Measurements from ENCODE around the gene KBTBD8. TPM values are rescaled to one million over a fixed set of nuclear protein-coding genes. Genes with fewer than 3 reads are reported as not detected.

The KBTBD8 gene
- total RNA-seq, 1 donor = 9.8 TPM

- no peak for DNase-seq (ENCODE audit: low read depth)
- H3K4me3 ChIP-seq (ENCODE audit: low read depth, low read length) = no peak overlapping the region
- no peak for TF ChIP-seq CTCF (IDR thresholded peaks at IDR 0.05; ENCODE audit: insufficient read depth, low read length)
Observed at GRCh38 chr3:67015702-67016484, 17.8 kb downstream of the KBTBD8 start.

GRCh38 chr3:67016522-67017080 is 18.5 kb downstream of the KBTBD8 start:
- H3K4me3 ChIP-seq (ENCODE audit: low read depth, low read length) = no peak overlapping the region
- DNase-seq (ENCODE audit: low read depth) = no peak
- no peak for TF ChIP-seq CTCF (IDR thresholded peaks at IDR 0.05; ENCODE audit: insufficient read depth, low read length)

- no peak overlapping the region for H3K4me3 ChIP-seq (ENCODE audit: low read depth, low read length)
- peak; percentile 81 for DNase-seq (ENCODE audit: low read depth)
- no peak for TF ChIP-seq CTCF (IDR thresholded peaks at IDR 0.05; ENCODE audit: insufficient read depth, low read length)
Observed at GRCh38 chr3:67017211-67017610, 19.1 kb downstream of the KBTBD8 start.

GRCh38 chr3:67018105-67018788 is 20.1 kb downstream of the KBTBD8 start:
- TF ChIP-seq CTCF (IDR thresholded peaks at IDR 0.05; ENCODE audit: insufficient read depth, low read length) = no peak
- peak; percentile 44 for DNase-seq (ENCODE audit: low read depth)
- no peak overlapping the region for H3K4me3 ChIP-seq (ENCODE audit: low read depth, low read length)

GRCh38 chr3:67018789-67019526 is 20.9 kb downstream of the KBTBD8 start:
- TF ChIP-seq CTCF (IDR thresholded peaks at IDR 0.05; ENCODE audit: insufficient read depth, low read length) = no peak
- H3K4me3 ChIP-seq (ENCODE audit: low read depth, low read length) = no peak overlapping the region
- DNase-seq (ENCODE audit: low read depth) = no peak

GRCh38 chr3:67028001-67028784 is 30.1 kb downstream of the KBTBD8 start:
- DNase-seq (ENCODE audit: low read depth) = no peak
- TF ChIP-seq CTCF (IDR thresholded peaks at IDR 0.05; ENCODE audit: insufficient read depth, low read length) = no peak
- H3K4me3 ChIP-seq (ENCODE audit: low read depth, low read length) = no peak overlapping the region
